Measurements from ENCODE around the gene ADAMTSL5. TPM values are rescaled to one million over a fixed set of nuclear protein-coding genes. Genes with fewer than 3 reads are reported as not detected.
"Not testable (repeated sequence)": the region's sequence is repeated elsewhere in the genome, so short reads cannot be mapped to it uniquely, and the experiment has no call there.

ADAMTSL5 gene
- total and polyA plus RNA-seq, 2 of the 8 experiments (the other 6 are each of a cell fraction or from before 2014, with no cell fraction given), result 0.82 to 0.99 TPM

- no peak for TF ChIP-seq POU5F1 (IDR thresholded peaks at IDR 0.05; ENCODE audit: low read depth, low read length)
- TF ChIP-seq, protein P1, sequence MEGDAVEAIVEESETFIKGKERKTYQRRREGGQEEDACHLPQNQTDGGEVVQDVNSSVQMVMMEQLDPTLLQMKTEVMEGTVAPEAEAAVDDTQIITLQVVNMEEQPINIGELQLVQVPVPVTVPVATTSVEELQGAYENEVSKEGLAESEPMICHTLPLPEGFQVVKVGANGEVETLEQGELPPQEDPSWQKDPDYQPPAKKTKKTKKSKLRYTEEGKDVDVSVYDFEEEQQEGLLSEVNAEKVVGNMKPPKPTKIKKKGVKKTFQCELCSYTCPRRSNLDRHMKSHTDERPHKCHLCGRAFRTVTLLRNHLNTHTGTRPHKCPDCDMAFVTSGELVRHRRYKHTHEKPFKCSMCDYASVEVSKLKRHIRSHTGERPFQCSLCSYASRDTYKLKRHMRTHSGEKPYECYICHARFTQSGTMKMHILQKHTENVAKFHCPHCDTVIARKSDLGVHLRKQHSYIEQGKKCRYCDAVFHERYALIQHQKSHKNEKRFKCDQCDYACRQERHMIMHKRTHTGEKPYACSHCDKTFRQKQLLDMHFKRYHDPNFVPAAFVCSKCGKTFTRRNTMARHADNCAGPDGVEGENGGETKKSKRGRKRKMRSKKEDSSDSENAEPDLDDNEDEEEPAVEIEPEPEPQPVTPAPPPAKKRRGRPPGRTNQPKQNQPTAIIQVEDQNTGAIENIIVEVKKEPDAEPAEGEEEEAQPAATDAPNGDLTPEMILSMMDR (IDR thresholded peaks at IDR 0.05; ENCODE audit: control extremely low read depth in 1 of 3, insufficient read depth in 1 of 3, low read depth in 1 of 3, low read length in 3 of 3), result no peak
These were observed 11.6 kb downstream of the ADAMTSL5 start (continued) for GRCh38 chr19:1501200-1501595.

DNA sequence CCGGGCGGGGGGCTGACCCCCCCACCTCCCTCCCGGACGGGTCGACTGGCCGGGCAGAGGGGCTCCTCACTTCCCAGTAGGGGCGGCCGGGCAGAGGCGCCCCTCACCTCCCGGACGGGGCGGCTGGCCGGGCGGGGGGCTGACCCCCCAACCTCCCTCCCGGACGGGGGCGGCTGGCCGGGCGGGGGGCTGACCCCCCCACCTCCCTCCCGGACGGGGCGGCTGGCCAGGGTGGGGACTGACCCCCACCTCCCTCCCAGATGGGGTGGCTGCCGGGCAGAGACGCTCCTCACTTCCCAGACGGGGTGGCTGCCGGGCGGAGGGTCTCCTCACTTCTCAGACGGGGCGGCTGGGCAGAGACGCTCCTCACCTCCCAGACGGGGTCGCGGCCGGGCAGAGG is 13.6 kb downstream of the ADAMTSL5 start:
- not testable (repeated sequence) for DNase-seq (ENCODE audit: low read depth in 1 of 2, low spot score in 2 of 2)
- no CpG with 5 or more reads among the region's 34 CpGs for WGBS, 2 experiments (ENCODE audit: extremely low coverage in 1 of 2, insufficient coverage in 1 of 2, insufficient read length in 1 of 2, insufficient replicate concordance in 2 of 2, low coverage in 1 of 2, low lambda C conversion rate in 2 of 2, missing lambda C conversion rate in 1 of 2)

More for the DNA sequence above, 13.6 kb downstream of the ADAMTSL5 start:
- Histone ChIP-seq H3K9me3 (ENCODE audit: insufficient read depth in 2 of 2, low read depth in 1 of 2, low read length in 1 of 2) (peaks cover 5 to 11% of the 10 kb centered on the region in 2 experiments; a peak in 2 of 4 replicates), H3K4me1 (replicated peaks in 1 of 4; ENCODE audit: control insufficient read depth in 3 of 4, insufficient read depth in 4 of 4, low read length in 3 of 4) (peaks cover 0 to 10% (median 6%) of the 10 kb centered on the region in 4 experiments; a peak in 5 of 7 replicates), H3K27me3 (replicated peaks in 1 of 4; ENCODE audit: control insufficient read depth in 3 of 4, extremely low read depth in 1 of 4, insufficient read depth in 3 of 4, low read length in 3 of 4) (peaks cover 0 to 17% (median 13%) of the 10 kb centered on the region in 4 experiments; a peak in 5 of 7 replicates)
- H3K36me3 ChIP-seq (ENCODE audit: control insufficient read depth in 2 of 4, insufficient read depth in 4 of 4, low read length in 3 of 4); H3K23me2 ChIP-seq (ENCODE audit: low read depth, low read length); CTCF ChIA-PET (ENCODE audit: partially characterized antibody); H3K79me1 ChIP-seq (ENCODE audit: low read depth, low read length); H4K20me1 ChIP-seq (replicated peaks in 1 of 2; ENCODE audit: control insufficient read depth in 1 of 2, insufficient read depth in 2 of 2, low read length in 2 of 2); H2BK12ac ChIP-seq (ENCODE audit: low read depth, low read length); H2BK120ac ChIP-seq (replicated peaks; ENCODE audit: low read depth, low read length); H2BK5ac ChIP-seq (ENCODE audit: low read depth, low read length); H3K4ac ChIP-seq (replicated peaks; ENCODE audit: insufficient read length, low read depth, low read length); H3K4me3 ChIP-seq (ENCODE audit: extremely low read depth in 1 of 4, insufficient read depth in 2 of 4, low read depth in 3 of 4, low read length in 4 of 4); H3K9ac ChIP-seq (replicated peaks in 1 of 4; ENCODE audit: extremely low read depth in 1 of 4, low read depth in 3 of 4, low read length in 3 of 4); H3K18ac ChIP-seq (ENCODE audit: extremely low read depth, low read length); H4K5ac ChIP-seq (ENCODE audit: insufficient read length, low read depth, low read length); H2AFZ ChIP-seq (ENCODE audit: low read length); H3K4me2 ChIP-seq (ENCODE audit: insufficient read depth in 1 of 2, low read depth in 2 of 2, low read length in 2 of 2); FAIRE-seq; H3K27ac ChIP-seq (ENCODE audit: low read depth, low read length); H3K79me2 ChIP-seq (ENCODE audit: control insufficient read depth in 1 of 2, insufficient read depth in 2 of 2, low read length in 2 of 2); H3K56ac ChIP-seq (replicated peaks; ENCODE audit: insufficient read length, low read depth, low read length); H4K91ac ChIP-seq (replicated peaks; ENCODE audit: insufficient read length, low read length); H2BK20ac ChIP-seq (ENCODE audit: low read length); H3K23ac ChIP-seq (ENCODE audit: insufficient read length); H2AK5ac ChIP-seq (ENCODE audit: low read depth, low read length); H3K14ac ChIP-seq (ENCODE audit: insufficient read length); H4K8ac ChIP-seq (ENCODE audit: extremely low read depth, insufficient read depth, low read length); POLR2A ChIA-PET (ENCODE audit: partially characterized antibody); H2BK15ac ChIP-seq (ENCODE audit: low read length): not testable (repeated sequence)
